C4-2B (cell line): ENCODE measurements around the gene SLC30A3.

Experiments used
- ZFX ChIP-seq: fragments of 450-650 bp; IDR thresholded peaks from 2 replicates; pipeline ENCODE4 v1.6.1; 2017
- TF ChIP-seq, protein P1 (sequence below): fragments of 450-650 bp; conservative IDR thresholded peaks from 2 replicates; pipeline ENCODE4 v1.5.1; 2017; ENCODE audit warnings: mild to moderate bottlenecking

DNA sequence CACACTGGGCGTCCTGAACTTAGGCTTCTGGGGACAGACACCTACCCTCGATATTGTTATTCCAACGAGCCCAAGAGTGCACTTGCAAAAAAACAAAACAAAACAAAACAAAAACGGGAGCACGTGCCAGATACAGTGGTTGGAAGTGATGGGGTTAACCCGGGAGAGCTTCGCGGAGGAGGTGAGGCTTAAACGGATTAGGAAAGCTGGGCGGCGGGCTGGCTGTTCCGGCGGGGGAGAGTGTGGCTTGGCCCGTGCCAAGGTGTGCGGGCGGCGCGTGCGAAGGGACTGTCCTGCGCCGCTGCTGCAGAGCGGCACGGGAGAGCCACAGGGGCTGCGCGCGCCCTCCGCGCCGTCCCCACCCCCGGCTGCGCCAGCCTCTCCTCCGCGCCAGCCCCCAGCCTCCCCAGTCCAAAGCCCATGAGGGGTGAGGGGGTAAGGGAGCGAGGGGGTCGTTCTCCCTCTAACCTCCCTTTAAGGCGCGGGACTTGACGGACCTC lies 1.5 kb upstream of the SLC30A3 start:
- TF ChIP-seq, protein P1, sequence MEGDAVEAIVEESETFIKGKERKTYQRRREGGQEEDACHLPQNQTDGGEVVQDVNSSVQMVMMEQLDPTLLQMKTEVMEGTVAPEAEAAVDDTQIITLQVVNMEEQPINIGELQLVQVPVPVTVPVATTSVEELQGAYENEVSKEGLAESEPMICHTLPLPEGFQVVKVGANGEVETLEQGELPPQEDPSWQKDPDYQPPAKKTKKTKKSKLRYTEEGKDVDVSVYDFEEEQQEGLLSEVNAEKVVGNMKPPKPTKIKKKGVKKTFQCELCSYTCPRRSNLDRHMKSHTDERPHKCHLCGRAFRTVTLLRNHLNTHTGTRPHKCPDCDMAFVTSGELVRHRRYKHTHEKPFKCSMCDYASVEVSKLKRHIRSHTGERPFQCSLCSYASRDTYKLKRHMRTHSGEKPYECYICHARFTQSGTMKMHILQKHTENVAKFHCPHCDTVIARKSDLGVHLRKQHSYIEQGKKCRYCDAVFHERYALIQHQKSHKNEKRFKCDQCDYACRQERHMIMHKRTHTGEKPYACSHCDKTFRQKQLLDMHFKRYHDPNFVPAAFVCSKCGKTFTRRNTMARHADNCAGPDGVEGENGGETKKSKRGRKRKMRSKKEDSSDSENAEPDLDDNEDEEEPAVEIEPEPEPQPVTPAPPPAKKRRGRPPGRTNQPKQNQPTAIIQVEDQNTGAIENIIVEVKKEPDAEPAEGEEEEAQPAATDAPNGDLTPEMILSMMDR = no peak
- TF ChIP-seq ZFX = no peak
